ENCODE results near the gene SREBF1.
A peak's percentile ranks its signal among the peaks of the same experiment; 100 is the strongest.

SREBF1 gene

DNA sequence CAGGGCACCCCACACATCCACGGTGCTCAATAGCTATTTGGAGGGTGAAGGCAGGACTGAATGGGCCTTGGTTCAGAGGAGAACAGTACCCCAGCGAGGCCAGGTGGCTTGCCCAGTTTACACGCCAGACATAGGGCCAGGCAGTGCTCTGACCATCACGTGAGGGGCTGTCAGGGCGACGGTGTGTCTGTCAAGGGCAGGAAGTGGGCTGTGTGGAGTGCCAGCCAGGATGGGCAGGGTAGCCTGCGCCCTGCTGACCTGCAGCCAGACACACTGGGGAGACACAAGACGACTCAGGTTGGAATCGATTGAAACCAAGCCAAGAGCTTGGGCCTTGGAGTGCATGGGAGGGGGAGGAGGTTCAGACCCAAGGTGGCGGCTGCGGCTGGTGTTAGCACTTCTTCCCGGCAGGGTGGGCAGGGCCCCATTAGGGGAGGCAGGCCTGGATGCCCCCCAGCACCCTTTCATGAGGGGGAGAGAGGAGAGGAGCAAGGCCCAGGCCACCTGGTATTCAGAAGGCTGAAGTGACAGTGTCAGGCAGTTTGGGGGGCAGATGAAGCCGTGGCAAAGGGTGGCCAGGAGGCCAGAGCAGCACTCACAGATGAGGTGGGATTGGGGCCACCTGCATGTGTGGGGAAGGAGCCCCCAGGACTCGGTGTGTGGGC is 68.2 kb downstream of the SREBF1 start:
- H3K36me3 Mint-ChIP-seq (ENCODE audit: low read depth): no peaks in the 10 kb centered on the region
- no peak overlapping the region for H3K4me3 Mint-ChIP-seq
- H3K27me3 Mint-ChIP-seq: no peaks in the 10 kb centered on the region
- H3K27ac Mint-ChIP-seq: no peak overlapping the region
- no peaks in the 10 kb centered on the region for H3K9me3 Mint-ChIP-seq
- peaks cover 40% of the 10 kb centered on the region for H3K4me1 Mint-ChIP-seq (ENCODE audit: low read depth)

DNA sequence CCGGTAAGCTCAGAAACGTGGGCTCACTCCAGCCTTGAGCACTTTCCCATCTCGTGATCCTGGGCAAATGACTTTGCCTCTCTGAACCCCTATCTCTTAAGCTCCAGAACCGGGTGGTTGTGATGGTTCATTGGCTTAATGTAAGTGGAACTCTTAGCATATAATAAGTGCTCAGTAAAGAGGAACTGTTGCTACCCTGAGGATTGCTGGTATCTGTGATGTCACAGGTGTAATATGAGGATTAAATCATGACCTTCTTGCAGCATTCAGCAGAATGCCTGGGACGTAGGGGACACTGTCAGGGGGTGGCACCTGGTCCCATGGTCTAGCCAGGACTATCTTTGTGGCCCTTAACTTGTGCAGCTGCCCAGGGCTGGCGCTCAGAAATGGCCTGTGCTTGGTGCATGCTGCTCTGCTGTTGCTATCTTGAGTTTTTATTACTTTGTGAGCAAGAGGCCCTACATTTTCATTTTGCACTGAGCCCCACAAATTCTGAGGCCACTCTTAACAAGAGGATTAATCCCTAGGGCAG is 68.8 kb downstream of the SREBF1 start:
- Mint-ChIP-seq H3K36me3 (ENCODE audit: low read depth) (no peaks in the 10 kb centered on the region), H3K4me3 (no peak overlapping the region), H3K27me3 (no peaks in the 10 kb centered on the region), H3K27ac (no peak overlapping the region), H3K4me1 (ENCODE audit: low read depth) (peaks cover 41% of the 10 kb centered on the region), H3K9me3 (no peaks in the 10 kb centered on the region)

DNA sequence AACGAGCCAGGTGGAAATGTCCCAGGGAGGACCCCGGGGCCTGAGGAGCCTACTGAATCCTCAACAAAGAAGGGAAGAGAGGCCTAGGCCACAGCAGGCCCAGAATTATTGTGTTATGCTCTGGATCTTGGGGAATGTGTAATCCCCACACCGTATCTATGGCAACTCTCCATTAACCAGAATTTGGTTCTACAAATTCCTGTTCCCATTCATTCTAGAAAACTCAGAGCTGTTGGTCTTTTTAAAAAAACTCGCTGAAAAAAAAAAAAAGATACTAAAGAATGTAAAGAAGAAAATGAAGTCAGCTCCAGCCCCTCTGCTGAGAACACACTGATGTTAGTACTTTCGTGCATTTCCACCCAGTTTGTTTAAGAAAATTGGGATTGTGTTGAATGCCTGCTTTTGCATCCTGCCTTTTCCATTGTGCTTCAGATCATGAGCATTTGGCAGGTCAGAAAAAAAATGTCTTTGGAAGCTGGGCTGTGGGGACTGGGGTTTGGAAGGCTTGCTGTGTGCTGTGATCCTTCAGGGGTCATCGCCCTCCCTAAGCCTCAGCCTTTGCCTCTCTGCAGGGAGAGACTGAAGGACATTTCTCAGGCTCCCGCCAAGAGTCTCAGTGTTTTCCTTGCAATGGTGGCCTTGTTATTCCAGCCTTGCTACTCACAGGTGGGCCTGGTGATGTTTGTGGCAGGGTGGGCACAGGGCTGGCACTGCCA is 69.5 kb downstream of the SREBF1 start:
- no peaks in the 10 kb centered on the region for H3K36me3 Mint-ChIP-seq (ENCODE audit: low read depth)
- H3K27ac Mint-ChIP-seq: no peak overlapping the region
- no peak overlapping the region for H3K4me3 Mint-ChIP-seq
- no peaks in the 10 kb centered on the region for H3K27me3 Mint-ChIP-seq
- peaks cover 37% of the 10 kb centered on the region for H3K4me1 Mint-ChIP-seq (ENCODE audit: low read depth)
- H3K9me3 Mint-ChIP-seq: no peaks in the 10 kb centered on the region

DNA sequence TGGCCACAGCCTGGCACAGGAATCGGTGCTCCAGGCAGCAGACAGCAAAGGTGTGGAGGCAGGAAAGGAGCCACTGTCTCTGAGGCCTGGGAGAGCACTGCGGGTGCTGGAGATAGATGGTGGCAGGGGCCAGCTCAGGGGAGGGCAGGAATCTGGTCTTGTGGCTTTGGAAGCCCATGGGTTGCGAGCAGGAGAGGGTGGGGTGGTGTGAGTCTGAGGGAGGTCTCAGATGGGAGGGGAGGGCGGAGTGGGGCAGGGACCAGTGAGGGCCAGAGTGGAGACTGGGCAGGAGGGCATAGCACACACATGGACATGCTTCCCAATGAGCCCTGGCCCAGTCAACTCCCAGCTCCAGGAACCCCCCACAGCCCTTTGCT is 70.1 kb downstream of the SREBF1 start:
- no peaks in the 10 kb centered on the region for H3K27me3 Mint-ChIP-seq
- H3K4me1 Mint-ChIP-seq (ENCODE audit: low read depth): peaks cover 35% of the 10 kb centered on the region
- H3K9me3 Mint-ChIP-seq: no peaks in the 10 kb centered on the region
- no peak overlapping the region for H3K4me3 Mint-ChIP-seq
- H3K27ac Mint-ChIP-seq: peak overlapping the region; percentile 55
- no peaks in the 10 kb centered on the region for H3K36me3 Mint-ChIP-seq (ENCODE audit: low read depth)

DNA sequence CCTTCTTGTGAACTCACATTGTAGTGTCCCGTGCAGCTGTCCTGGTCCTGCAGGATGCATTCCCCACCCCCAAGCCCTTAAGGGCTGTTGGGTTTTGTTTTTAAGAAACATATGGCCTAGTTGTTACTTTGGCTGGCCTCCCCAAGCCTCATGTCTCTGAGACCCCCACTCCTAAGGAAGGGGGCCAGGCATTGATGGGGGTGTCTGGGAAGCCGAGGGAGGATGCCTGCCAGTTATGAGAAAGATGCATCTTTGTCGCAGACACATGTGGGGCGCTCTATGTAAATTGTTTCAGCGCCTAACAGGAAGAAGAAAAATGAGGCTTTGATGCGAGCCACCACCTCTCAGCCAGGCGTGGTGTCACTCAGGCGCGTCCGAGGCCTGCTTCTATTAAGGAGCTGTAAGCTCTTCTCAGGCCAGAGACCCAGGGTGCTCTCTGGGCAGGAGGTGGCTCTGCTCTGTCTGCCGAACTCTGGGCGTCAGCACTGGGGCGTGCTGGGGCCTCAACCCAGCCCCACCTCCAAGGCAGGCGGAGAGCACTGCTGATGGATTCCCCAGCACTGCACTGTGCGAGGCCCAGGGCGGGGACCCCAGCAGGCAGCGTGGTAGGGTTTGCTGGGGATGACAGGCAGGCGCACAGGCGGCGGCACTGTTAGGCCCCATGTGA is 70.6 kb downstream of the SREBF1 start:
- H3K4me1 Mint-ChIP-seq (ENCODE audit: low read depth): peaks cover 35% of the 10 kb centered on the region
- H3K27me3 Mint-ChIP-seq: no peaks in the 10 kb centered on the region
- no peaks in the 10 kb centered on the region for H3K36me3 Mint-ChIP-seq (ENCODE audit: low read depth)
- H3K9me3 Mint-ChIP-seq: no peaks in the 10 kb centered on the region
- H3K4me3 Mint-ChIP-seq: no peak overlapping the region
- H3K27ac Mint-ChIP-seq: peak overlapping the region; percentile 63

DNA sequence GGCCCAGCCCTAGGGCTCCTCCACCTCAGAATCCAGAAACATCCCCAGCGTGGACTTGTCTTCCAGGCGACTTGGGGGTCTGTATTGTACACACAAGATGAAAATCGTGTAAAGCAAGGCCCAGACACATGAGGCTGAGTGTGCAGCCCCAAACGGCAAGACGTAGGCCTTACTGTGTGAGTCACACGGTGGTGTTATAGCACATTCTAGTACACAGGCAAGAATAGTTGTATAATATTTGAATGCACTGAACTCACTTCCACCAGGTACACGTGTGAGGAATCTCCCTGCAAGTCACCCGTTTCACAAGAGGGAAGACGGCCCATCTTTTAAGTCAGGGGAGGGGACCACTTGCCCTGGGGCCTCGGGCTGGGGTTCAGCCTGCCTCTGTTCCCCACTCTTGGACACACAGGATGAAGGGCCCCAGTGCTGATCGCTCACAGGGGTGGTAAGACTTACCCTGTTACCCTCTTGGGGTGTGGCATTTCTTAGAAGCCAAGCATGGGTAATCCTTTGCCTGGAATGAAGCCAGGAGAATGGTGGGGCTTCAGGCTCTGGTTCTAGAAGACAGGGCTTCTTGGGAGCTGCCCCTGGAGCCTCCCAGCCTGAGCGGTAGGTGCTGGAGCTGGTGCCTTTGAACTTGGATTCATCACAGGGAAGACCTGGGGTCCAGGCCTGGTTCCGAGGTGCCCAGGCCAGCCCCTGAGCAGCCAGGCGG is 71.3 kb downstream of the SREBF1 start:
- Mint-ChIP-seq H3K27me3 (no peaks in the 10 kb centered on the region), H3K36me3 (ENCODE audit: low read depth) (no peaks in the 10 kb centered on the region), H3K4me1 (ENCODE audit: low read depth) (peaks cover 35% of the 10 kb centered on the region), H3K9me3 (no peaks in the 10 kb centered on the region), H3K4me3 (no peak overlapping the region), H3K27ac (peak overlapping the region; percentile 31)

DNA sequence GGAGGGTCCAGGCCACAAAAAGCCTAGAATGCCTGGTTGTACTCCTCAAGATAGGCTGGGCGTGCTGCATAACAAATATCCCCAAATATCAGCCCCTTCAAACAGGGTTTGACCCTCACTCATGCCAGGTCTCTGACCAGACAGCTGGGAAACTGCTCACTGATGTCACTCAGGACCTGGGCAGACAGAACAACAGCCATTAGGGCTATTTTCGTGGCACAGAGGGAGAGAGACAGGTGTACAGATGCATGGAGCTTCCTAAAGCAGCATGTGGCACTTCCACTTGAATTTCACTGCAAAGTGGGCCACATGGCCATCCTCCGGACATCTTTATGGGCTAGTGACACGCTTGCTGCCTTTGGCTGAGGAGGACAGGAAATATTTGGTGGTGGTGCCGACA is 73.1 kb downstream of the SREBF1 start:
- Mint-ChIP-seq H3K27ac (peak overlapping the region; percentile 11), H3K4me3 (no peak overlapping the region), H3K4me1 (ENCODE audit: low read depth) (peaks cover 35% of the 10 kb centered on the region), H3K36me3 (ENCODE audit: low read depth) (no peaks in the 10 kb centered on the region), H3K27me3 (no peaks in the 10 kb centered on the region), H3K9me3 (no peaks in the 10 kb centered on the region)

DNA sequence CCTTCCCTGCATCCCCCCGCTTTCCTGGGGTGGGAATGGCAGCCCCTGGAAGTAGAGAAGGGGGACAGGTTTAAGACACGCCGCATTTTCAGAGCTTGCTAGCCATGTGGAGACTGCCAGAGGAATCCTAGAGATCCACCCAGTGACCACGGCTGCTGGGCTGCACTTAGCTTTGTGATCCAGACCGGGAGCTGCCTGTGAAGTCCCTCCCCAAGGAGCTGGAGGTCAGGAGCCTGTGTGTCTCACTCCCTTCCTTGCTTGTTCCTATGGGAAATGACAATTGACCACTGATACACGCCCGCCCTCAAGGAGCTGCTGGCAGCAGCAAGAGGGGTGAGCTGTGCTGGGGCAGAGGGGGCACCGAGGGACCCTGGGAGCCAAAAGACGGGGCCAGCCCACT is 73.7 kb downstream of the SREBF1 start:
- Mint-ChIP-seq H3K27me3 (no peaks in the 10 kb centered on the region), H3K4me3 (no peak overlapping the region), H3K36me3 (ENCODE audit: low read depth) (no peaks in the 10 kb centered on the region), H3K9me3 (no peaks in the 10 kb centered on the region), H3K4me1 (ENCODE audit: low read depth) (peaks cover 41% of the 10 kb centered on the region), H3K27ac (no peak overlapping the region)

DNA sequence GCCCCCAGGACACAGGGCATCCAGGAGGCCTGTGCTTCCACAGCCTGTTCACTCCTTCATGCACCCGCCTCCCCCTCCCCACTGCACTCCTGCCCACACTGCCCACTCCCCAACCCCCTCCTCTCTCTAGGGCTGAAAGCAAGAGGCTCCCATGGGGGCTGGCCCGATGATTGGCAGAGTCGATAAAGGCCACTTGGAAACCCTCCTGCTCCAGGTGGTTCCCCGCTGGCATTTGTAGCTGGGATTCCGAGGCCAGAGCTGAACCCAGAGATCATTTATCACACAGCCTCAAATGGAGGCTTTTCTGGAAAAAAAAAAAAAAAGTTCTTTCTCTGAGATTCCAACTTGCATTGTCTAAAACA is 74.1 kb downstream of the SREBF1 start:
- Mint-ChIP-seq H3K36me3 (ENCODE audit: low read depth) (no peaks in the 10 kb centered on the region), H3K4me1 (ENCODE audit: low read depth) (peaks cover 45% of the 10 kb centered on the region), H3K27me3 (no peaks in the 10 kb centered on the region), H3K4me3 (no peak overlapping the region), H3K27ac (no peak overlapping the region), H3K9me3 (no peaks in the 10 kb centered on the region)
